Kidney capillary endothelial cell (primary cell): ENCODE data around the gene CAMK4.
A peak's percentile ranks its signal among the peaks of the same experiment; 100 is the strongest.
"Not testable (repeated sequence)": the region's sequence is repeated elsewhere in the genome, so short reads cannot be mapped to it uniquely, and the experiment has no call there.

ENCODE experiments used
- DNase-seq: peaks from one replicate; pipeline ENCODE4 v3.0.0-alpha.2; 2018; ENCODE audit warnings: low spot score

CAMK4 gene

DNA sequence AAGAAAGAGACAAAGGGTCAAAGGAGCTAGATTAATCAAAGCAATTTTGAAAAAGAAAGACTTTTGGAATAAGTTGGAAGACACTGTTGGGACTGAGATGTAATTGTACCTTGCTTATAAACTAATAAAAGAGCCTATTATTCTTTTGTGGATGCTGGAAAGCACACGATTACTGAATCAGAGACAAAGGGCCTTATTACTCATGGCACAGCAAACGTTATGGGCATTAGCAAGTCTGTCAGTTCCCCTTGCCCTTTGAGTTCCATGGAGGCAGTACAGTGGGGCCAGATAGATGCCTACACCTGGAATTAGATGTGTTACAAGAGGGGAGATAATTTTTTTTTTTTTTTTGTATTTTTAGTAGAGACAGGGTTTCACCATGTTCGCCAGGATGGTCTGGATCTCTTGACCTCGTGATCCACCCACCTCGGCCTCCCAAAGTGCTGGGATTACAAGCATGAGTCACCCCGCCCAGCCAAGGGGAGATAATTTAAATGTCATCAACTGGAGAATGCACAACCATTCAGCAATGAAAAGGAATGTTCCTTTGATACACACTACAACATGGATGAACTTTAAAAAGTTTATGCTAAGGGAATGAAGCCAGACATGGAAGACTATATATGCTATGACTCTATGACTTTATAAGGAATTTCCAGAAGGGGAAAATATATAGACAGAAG, 159.2 kb downstream of the CAMK4 start:
- no peak for DNase-seq

DNA sequence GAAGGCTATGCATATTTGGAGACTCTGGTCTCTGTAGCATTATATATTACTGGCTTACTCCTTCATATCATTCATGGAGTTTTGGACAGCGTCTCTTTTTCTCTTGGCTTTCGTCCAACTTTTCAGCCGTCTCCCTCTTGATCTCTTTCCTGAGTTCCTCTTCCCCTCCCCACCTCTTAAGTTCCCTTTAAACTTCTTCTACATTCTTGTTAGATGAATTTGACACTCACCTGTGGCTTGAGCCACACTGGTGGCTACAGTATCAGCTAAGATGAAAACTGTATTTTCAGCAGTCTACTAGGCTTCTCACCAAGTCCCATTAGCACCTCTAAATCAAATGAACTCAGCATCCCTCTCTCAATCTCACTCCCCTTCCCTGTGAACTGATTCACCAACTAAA, 160.0 kb downstream of the CAMK4 start:
- DNase-seq: no peak

DNA sequence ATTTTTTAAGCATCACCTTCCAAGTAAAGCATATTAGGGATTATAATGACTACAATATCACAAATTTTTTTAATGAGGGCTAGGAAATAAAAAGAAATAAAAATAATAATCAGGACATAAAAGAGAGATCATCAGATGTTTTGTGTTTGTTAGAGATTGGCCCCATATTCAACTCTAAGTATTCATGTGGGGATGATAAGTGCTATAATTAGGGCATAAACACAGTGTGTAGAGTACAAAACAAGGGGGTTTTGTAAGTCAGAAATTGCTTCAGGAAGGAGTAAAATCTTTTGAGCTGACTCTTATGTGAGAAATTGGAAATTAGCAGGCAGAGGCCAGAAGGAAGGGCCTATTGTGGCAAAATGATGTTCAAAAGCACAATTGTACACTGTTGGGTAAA, 160.9 kb downstream of the CAMK4 start:
- no peak for DNase-seq

DNA sequence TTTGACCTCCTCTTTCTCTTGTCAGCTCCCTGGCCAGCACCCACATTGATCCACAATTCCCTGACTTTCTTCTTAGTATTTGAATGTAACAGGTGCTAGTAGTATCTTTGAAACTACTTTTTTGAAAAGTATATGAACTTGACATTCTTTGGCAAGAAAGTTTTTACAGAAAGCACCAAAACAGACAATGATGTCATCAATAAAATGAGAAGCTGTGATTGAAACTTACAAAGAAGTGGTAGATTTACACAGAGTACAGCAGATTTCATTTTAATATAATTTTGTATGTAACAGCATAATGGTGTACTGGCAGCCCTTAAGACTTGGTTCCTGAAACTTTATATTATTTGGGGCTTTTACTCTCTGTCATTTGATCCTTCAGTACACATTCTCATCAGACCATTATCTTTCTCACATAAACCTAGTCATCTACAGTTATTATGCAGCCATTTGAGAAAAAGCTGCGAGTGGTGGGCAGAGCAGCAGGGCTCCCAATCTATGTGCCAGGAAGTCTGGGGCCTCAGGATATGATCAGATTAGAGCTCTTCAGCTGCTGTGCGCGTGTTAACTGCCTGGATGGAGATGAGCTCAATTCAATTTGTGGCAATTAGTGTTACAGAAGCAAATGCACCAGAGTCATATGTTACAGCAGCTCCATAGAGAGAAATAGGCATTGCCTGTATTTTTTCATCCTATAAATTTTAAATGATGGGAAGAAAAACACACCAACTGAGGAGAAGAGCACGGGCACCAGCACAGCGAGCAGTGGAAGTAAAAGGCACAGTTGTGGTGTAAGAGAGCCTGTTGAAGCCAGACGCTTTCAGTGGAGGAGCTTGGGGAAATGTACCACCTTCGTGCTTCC, 162.0 kb downstream of the CAMK4 start:
- DNase-seq: no peak

DNA sequence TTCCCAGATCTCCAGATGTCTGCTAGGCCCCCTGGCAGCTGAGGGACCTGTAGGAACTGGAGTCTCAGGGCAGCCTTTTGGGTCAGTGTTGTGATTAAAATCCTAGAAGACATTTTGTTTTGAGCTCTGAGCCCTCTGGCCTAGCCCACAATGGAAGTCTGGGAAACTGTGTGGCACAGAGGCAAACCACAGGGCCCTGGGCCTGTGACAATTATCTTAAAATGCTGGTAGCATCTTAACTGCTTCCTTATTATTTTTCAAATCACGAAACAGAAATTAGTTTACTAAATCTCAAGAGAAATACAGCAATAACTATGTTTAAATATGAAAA, 162.6 kb downstream of the CAMK4 start:
- no peak for DNase-seq

DNA sequence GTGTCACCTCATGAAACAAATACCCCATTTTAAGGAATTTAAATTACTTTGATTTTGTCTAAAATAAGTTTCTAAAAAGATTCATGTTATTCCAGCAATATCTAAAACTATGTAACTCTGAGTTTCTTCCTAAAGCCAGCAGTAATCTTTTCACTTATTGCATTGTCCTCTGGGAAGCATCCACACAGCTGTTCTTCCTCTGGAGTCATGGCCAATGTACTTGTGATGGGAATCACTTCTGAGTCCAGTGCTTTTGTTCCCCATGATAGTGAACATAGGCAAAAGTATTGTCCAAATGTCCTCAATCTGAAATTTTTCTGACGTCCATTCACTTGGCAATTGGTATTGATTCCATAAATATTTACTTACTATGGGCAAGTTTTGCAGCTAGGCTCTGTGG, 163.2 kb downstream of the CAMK4 start:
- no peak for DNase-seq

DNA sequence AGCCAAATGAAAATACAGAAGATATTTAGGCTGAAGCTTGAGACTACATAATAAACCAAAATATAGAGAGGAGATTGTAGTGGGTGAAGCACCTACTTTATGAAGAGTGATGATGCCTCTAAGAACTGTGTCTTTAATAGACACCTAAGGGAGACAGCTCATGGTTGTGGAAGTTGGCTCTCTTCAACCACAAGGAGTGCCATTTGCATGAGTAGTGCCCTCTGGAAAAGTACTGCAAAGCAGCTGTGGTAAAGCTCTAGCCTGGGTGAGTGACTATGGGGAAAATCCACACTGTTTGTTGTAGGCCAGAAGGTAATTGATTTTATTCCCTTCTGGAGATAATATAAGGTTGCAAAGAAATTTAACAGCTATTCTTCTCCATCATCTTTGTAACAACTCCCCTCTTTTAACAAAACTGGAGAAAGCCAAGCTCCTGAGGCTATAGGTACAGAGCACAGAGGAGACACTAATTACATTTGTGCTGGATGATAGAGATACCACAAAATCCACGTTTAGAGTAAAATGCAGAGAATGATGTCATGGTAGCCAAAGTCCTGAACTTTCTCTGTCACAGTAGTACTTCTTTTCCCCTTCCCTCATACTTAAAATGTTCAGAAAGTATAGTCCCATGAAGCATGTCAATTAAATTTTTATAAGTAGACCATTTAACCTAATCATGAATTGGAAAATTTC, 165.4 kb downstream of the CAMK4 start:
- no peak for DNase-seq

DNA sequence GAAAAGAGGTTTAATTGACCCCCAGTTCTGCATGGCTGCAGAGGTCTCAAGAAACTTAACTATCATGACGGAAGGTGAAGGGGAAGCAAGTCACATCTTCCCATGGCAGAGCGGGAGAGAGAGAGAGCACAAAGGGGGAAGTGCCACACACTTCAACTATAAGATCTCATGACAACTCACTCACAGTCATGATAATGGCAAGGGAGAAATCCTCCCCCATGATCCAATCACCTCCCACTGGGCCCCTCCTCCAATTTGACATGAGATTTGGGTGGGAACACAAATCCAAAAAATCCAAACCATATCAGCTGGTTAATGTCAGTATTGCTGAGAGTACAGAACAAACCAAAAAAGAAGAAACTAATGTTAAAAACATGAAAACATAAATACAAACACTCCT, 168.0 kb downstream of the CAMK4 start:
- no peak for DNase-seq

DNA sequence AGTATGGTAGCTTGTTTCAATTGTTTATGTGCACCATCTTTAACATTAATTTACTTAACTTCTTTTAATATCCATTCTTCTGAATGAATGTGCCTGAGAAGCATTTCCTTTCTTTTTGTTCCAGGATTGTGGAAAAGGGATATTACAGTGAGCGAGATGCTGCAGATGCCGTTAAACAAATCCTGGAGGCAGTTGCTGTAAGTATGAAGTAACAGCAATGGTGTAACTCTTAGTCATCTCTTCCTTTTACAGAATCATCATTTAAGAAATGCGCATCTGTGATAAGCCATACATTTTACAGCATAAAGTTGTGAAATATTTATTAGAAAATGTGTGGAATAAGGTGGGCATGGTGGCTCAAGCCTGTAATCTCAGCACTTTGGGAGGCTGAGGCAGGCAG, 170.4 kb downstream of the CAMK4 start:
- DNase-seq: peak; percentile 30

DNA sequence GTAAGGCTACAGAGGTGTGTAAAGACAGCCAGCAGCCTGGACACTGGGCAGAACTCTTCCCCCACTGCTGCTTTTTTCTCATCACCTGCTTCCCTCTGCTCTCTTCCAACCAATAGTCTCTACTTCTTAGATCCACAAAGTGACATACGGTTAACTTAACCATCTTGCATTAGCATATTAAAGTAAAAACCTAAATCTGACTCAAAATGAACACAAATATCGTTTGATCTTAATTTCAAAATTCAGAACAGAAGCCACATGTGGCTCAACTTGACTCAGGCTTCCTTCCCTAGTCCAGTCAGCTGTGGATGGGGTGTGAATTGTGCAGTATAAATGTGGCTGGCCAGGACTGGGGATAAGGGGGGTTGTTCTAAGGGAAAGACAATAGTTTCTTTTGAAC, 173.8 kb downstream of the CAMK4 start:
- DNase-seq: no peak

DNA sequence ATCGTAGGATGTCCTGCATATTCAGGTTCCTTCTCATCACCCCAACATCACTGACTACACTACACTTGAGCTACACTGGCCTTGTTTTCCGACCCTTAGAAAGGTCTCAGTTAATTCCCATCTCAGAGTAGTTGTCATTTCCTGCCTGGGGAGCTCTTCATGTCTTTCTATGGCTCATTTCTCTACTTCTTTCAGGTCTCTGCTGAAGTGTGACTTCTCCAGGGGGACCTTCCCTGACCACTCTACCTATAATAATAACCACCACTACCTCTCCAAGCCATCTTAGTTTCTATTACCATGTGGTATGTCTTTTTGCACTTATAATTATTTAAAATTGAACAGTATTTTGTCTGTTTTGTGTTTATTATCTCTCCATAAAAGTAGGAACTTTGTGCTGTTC, 174.9 kb downstream of the CAMK4 start:
- no peak for DNase-seq

DNA sequence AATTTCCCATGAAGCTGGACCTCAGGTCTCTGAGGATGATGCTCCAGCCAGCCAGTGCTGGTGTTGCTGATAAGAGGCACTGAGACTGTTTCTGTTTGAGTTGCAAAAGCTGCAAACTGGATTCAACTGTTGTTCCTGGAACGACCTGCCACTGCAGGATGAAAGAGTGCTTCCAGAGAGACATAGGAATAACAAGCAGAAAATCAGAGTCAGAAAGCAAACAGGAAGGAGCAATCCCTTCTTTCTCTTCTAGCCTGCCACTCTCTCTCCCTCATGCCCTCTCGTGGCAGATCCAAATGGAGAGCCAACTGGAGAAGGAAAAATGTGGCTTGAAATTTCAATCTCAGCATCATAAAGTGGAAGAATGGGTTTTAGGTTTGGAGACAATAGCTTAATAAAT, 177.7 kb downstream of the CAMK4 start:
- no peak for DNase-seq

DNA sequence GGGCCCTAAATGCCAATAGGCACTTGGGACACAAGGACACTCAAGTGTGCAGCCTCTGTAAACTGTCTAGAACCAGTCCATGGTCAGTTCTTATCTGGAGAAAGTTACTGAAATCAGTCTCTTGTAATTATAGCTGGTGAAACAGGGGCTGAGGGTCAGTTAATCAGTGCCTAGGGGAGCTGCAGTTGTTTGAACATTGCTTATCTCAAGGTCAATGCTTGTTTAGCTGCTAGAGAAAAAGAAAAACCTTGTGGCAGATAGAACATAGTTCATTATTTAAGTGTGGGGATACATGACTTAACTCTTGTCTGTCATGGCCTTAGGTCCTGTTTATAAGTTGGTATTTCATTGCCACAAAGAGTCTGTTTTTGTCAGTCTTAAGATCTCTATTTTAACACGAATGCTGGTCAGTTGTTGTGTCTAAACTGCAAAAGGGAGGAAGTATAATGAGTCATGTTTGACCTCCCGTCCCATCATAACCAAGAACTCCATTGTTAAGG, 180.1 kb downstream of the CAMK4 start:
- DNase-seq: no peak

DNA sequence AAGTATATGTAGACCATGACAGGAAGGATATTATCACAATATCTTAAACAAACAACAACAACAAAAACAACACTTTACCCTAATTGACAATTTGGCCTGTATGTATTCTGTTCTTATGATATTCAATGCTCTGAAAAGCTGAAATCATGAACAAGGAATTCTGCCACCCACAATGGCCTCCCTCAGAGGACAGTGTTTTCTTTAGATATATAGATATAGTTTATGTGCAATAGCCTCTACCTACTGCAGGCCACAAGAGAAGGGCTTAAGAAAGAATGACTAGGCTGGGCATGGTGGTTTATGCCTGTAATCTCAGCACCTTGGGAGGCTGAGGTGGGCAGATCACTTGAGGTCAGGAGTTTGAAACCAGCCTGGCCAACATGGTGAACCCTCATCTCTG, 183.4 kb downstream of the CAMK4 start:
- DNase-seq: no peak

DNA sequence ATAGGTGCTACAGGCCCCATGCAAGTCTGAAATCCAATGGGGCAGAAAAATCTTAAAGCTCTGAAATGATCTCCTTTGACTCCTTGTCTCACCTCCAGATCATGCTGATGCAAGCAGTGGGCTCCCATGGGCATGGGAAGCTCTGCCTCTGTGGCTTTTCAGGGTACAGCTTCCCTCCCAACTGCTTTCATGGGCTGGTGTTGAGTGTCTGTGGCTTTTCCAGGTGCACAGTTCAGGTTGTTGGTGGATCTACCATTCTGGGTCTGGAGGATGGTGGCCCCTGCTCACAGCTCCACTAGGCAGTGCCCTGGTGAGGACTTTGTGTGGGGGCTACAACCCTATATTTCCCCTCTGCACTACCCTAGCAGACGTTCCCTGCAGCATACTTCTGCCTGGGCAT, 184.6 kb downstream of the CAMK4 start:
- no peak for DNase-seq

DNA sequence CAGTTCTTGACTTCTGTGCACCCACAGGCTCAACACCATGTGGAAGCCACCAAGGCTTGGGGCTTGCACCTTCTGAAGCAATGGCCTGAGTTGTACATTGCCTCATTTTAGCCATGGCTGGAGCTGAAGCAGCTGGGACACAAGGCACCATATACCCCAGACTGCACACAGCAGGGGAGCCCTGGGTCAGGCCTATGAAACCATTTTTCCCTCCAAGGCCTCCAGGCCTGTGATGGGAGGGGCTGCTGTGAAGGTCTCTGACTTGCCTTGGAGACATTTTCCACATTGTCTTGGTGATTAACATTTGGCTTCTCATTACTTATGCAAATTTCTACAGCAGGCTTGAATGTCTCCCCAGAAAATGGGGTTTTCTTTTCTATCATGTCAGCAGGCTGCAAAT, 185.1 kb downstream of the CAMK4 start:
- not testable (repeated sequence) for DNase-seq

DNA sequence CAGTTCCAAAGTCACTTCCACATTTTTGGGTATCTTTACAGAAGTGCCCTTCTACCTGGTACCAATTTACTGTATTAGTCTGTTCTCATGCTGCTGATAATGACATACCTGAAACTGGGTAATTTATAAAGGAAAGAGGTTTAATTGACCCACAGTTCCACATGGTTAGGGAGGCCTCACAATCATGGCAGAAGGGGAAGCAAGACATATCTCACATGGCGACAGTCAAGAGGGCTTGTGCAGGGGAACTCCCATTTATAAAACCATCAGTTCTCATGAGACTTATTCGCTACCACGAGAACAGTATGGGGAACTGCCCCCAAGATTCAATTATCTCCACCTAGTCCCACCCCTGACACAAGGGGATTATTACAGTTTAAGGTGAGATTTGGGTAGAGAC, 185.9 kb downstream of the CAMK4 start:
- not testable (repeated sequence) for DNase-seq

DNA sequence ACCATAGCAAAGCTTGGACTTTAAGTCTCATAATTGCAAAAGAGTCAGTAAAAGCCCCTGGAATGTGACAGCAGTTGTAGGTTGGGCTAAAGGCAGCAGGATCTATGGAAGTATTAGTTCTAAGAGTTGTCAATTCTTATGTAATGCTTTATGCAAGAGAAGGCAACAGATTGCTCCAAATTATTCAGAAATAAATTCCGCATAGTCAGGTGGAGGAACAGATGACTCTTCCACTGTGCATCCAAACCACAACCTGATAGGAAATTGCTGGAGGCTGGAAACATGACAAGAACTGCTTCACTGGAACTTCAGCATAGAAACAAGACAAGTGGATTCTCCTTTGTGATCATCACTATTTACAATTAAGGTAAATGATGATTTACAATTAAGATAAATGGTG, 187.1 kb downstream of the CAMK4 start:
- no peak for DNase-seq

DNA sequence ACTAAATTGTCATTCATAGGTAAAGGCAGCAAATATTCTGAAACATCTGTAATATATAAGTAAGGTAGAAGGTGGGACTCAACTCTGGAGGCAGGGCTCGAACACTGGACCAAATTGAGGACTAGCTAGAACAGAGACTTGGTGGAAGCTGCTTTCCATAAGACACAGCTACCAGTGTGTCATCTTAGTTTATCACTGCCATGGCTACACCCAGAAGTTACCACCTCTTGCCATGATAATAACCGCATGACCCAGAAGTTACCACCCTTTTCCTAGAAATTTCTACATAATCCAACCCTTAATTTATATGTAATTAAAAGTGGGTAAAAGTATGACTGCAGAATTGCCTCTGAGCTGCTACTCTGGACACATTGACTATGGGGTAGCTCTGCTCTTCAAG, 188.4 kb downstream of the CAMK4 start:
- DNase-seq: no peak

DNA sequence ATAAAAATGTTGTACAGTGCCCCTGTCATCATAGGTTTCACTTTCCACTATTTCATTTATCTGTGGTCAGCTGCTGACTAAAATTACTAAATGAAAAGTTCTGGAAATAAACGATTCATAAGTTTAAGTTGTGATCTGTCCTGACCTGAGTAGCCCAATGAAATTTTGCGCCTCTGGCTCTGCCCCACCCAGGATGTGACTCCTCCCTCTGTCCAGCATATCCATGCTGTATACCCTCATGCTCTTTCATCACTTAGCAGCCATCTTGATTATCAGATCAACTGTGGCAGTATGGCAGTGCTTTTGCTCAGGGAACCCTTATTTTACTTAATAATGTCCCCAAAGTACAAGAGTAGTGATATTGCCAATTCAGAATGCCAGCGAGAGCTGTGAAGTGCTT, 190.9 kb downstream of the CAMK4 start:
- no peak for DNase-seq

DNA sequence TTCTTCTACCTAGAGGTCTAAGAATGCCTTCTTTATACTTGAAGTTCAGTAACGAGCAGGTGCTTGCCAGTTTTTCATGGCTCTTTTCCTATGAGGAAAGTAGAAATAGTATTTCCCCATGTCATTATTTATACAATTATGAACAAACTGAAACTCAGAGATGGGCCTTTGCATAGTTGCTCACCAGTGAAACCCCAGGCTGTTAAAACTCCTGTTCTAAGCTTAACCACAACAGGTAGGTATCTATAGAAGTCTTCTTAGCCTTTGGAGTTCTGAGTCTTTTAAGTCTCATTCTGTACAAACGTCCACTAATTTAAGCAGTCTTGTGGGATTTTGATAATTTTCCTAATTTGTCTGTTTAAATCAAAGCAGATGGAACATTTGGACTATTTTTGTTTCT, 198.1 kb downstream of the CAMK4 start:
- DNase-seq: no peak

DNA sequence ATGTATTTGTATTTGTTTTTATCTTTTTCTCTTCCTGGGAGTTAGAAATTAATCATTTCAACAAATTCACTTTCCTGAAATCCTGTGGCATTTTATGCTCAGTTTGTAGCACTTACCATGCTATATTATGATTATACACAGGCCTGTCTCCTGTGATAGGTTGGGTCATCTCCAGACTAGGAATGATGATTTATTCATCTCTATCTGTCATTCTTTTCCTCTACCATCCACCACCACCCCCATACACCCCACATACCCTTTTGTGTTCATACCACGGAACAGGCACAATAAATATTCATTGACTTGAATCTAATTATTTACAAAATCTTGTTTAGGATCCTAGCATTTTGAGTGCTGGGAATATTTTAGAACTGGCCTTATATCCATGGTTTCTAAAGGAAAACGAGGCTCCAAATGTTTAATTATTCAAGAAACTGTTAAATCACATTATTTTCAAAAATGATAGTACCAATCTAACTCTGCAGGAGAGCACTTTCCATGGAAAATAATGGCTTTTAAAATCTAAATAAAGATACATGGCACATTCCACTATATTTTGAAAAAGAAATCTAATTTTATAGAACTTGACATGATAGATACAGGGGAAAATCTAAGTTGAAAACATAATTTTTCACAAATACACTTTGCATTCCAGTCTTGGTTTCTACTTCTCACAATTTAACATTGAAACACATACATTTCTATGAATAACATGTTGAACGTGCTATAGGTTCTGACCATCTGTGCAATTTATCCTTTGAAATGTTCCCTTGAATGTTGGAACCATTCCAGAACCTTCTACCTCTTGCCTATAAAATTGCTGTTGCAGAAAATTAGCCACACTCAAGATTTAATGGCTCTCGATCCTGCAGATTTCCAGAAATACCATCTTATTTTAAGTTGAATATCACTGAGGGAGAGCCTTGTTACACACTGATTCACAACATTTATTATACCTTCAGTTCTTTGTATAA, 198.8 kb downstream of the CAMK4 start:
- no peak for DNase-seq
